H1 (cell line): ENCODE measurements around the gene FKRP. TPM values are rescaled to one million over a fixed set of nuclear protein-coding genes. Genes with fewer than 3 reads are reported as not detected.

Experiments used
- CTCF ChIA-PET: fragments of 300-600 bp; sonication (Branson Sonifier 250); formaldehyde crosslinking; loops from one replicate; lab custom pipeline; 2021; ENCODE audit not compliant: partially characterized antibody; lab: Charles Lee
- POLR2A ChIA-PET: fragments of 300-600 bp; sonication (Branson Sonifier 250); formaldehyde crosslinking; loops from one replicate; lab custom pipeline; 2021; ENCODE audit warnings: inconsistent platforms; ENCODE audit not compliant: partially characterized antibody; lab: Charles Lee
- DNase-seq, 2 experiments: peaks; one replicate each; pipeline versions ENCODE4 v3.0.0 to v3.0.0-alpha.2; 2010 to 2022; ENCODE audit warnings: low spot score in 2 of 2, low read depth in 1 of 2, mixed read lengths in 1 of 2
- FAIRE-seq: peaks from 2 replicates; lab custom pipeline; 2011; peaks lifted over from hg19 to GRCh38; lab: Jason Lieb, UNC
- H2AFZ ChIP-seq: 2 replicates; pipeline ENCODE4 v1.8.1; 2012; ENCODE audit warnings: low read length, inconsistent platforms
- H2AK5ac ChIP-seq: 2 replicates; pipeline ENCODE4 v1.6.1; 2013; ENCODE audit warnings: low read depth, low read length
- H2BK120ac ChIP-seq: replicated peaks from 2 replicates; pipeline ENCODE3; 2013; ENCODE audit warnings: low read depth, low read length, inconsistent platforms
- H2BK12ac ChIP-seq: 2 replicates; pipeline ENCODE4 v1.6.1; 2013; ENCODE audit warnings: low read depth, low read length
- H2BK15ac ChIP-seq: 2 replicates; pipeline ENCODE4 v1.6.1; 2013; ENCODE audit warnings: low read length
- H2BK20ac ChIP-seq: 2 replicates; pipeline ENCODE4 v1.6.1; 2013; ENCODE audit warnings: low read length
- H2BK5ac ChIP-seq: 2 replicates; pipeline ENCODE4 v1.6.1; 2013; ENCODE audit warnings: low read depth, low read length
- H3K14ac ChIP-seq: 2 replicates; pipeline ENCODE4 v1.6.1; 2013; ENCODE audit warnings: inconsistent platforms; ENCODE audit not compliant: insufficient read length
- H3K18ac ChIP-seq: 2 replicates; pipeline ENCODE4 v1.6.1; 2013; ENCODE audit warnings: low read length; ENCODE audit errors: extremely low read depth
- H3K23ac ChIP-seq: 2 replicates; pipeline ENCODE4 v1.6.1; 2013; ENCODE audit warnings: inconsistent platforms; ENCODE audit not compliant: insufficient read length
- H3K23me2 ChIP-seq: 2 replicates; pipeline ENCODE4 v1.6.1; 2013; ENCODE audit warnings: low read depth, low read length
- H3K27ac ChIP-seq: 2 replicates; pipeline ENCODE4 v1.6.1; 2011; ENCODE audit warnings: low read depth, low read length, inconsistent platforms
- H3K27me3 ChIP-seq, 4 experiments: replicated peaks in 1 of 4; 1 replicate in 1 of 4; 2 replicates in 3 of 4; pipeline versions ENCODE4 v1.6.1 to v1.8.1; 2011 to 2013; ENCODE audit warnings: low read length in 3 of 4, mild to moderate bottlenecking in 3 of 4, inconsistent platforms in 2 of 4, mixed read lengths in 2 of 4, moderate library complexity in 1 of 4; ENCODE audit not compliant: control insufficient read depth in 3 of 4, insufficient read depth in 3 of 4; ENCODE audit errors: extremely low read depth in 1 of 4
- H3K36me3 ChIP-seq, 4 experiments: 2 replicates each; pipeline versions ENCODE4 v1.6.1 to v1.8.1; 2011 to 2013; ENCODE audit warnings: mild to moderate bottlenecking in 4 of 4, low read length in 3 of 4, moderate library complexity in 2 of 4, control low read depth in 1 of 4, inconsistent platforms in 1 of 4; ENCODE audit not compliant: insufficient read depth in 4 of 4, control insufficient read depth in 2 of 4
- H3K4ac ChIP-seq: replicated peaks from 2 replicates; pipeline ENCODE3; 2013; ENCODE audit warnings: low read length, low read depth, mixed read lengths, inconsistent platforms; ENCODE audit not compliant: insufficient read length
- H3K4me1 ChIP-seq, 4 experiments: replicated peaks in 1 of 4; 1 replicate in 1 of 4; 2 replicates in 3 of 4; pipeline versions ENCODE4 v1.6.1 to v1.8.1; 2011 to 2013; ENCODE audit warnings: low read length in 3 of 4, inconsistent platforms in 2 of 4, mixed read lengths in 1 of 4; ENCODE audit not compliant: insufficient read depth in 4 of 4, control insufficient read depth in 3 of 4
- H3K4me2 ChIP-seq, 2 experiments: 2 replicates each; pipeline versions ENCODE4 v1.6.1 to v1.8.1; 2011 to 2013; ENCODE audit warnings: low read depth in 2 of 2, low read length in 2 of 2, control low read depth in 1 of 2, inconsistent platforms in 1 of 2, mild to moderate bottlenecking in 1 of 2; ENCODE audit not compliant: insufficient read depth in 1 of 2
- H3K4me3 ChIP-seq, 4 experiments: fragments of 200-600, 300-600 bp in 1 of 4; sonication (generic), shearing (Covaris generic), sonication (Bioruptor Twin) in 1 of 4; 2 replicates each; pipeline versions ENCODE4 v1.5.1 to v1.8.1; 2011 to 2016; ENCODE audit warnings: low read length in 4 of 4, low read depth in 3 of 4, control low read depth in 2 of 4, inconsistent platforms in 2 of 4, mild to moderate bottlenecking in 2 of 4, mixed read lengths in 1 of 4, moderate library complexity in 1 of 4; ENCODE audit not compliant: insufficient read depth in 2 of 4; ENCODE audit errors: extremely low read depth in 1 of 4
- H3K56ac ChIP-seq: replicated peaks from 2 replicates; pipeline ENCODE3; 2013; ENCODE audit warnings: low read depth, mild to moderate bottlenecking, mixed read lengths, low read length, inconsistent platforms; ENCODE audit not compliant: insufficient read length
- H3K79me1 ChIP-seq: 2 replicates; pipeline ENCODE4 v1.6.1; 2013; ENCODE audit warnings: low read depth, low read length, control low read depth
- H3K79me2 ChIP-seq, 2 experiments: 2 replicates each; pipeline versions ENCODE4 v1.6.1 to v1.8.1; 2012 to 2013; ENCODE audit warnings: low read length in 2 of 2, mild to moderate bottlenecking in 2 of 2, inconsistent platforms in 1 of 2; ENCODE audit not compliant: insufficient read depth in 2 of 2, control insufficient read depth in 1 of 2
- H3K9ac ChIP-seq, 4 experiments: replicated peaks in 1 of 4; 1 replicate in 1 of 4; 2 replicates in 3 of 4; pipeline versions ENCODE4 v1.6.1 to v1.8.1; 2011 to 2013; ENCODE audit warnings: low read depth in 3 of 4, low read length in 3 of 4, control low read depth in 2 of 4, mild to moderate bottlenecking in 2 of 4, moderate library complexity in 2 of 4, inconsistent platforms in 1 of 4; ENCODE audit errors: extremely low read depth in 1 of 4
- H3K9me3 ChIP-seq, 2 experiments: 2 replicates each; pipeline versions ENCODE4 v1.6.1 to v1.8.1; 2012 to 2013; ENCODE audit warnings: mild to moderate bottlenecking in 2 of 2, moderate library complexity in 2 of 2, control low read depth in 1 of 2, inconsistent platforms in 1 of 2, low read depth in 1 of 2, low read length in 1 of 2, mixed read lengths in 1 of 2; ENCODE audit not compliant: insufficient read depth in 2 of 2
- H4K20me1 ChIP-seq, 2 experiments: replicated peaks in 1 of 2; 2 replicates each; pipeline versions ENCODE3 to v1.8.1; 2011 to 2013; ENCODE audit warnings: inconsistent platforms in 2 of 2, low read length in 2 of 2, mild to moderate bottlenecking in 1 of 2; ENCODE audit not compliant: insufficient read depth in 2 of 2, control insufficient read depth in 1 of 2
- H4K5ac ChIP-seq: 2 replicates; pipeline ENCODE4 v1.6.1; 2013; ENCODE audit warnings: low read length, low read depth, mixed read lengths, inconsistent platforms; ENCODE audit not compliant: insufficient read length
- H4K8ac ChIP-seq: 2 replicates; pipeline ENCODE4 v1.8.0; 2013; ENCODE audit warnings: mild to moderate bottlenecking, moderate library complexity, low read length, inconsistent platforms; ENCODE audit not compliant: insufficient read depth; ENCODE audit errors: extremely low read depth
- H4K91ac ChIP-seq: replicated peaks from 2 replicates; pipeline ENCODE3; 2013; ENCODE audit warnings: low read length, mixed read lengths, inconsistent platforms; ENCODE audit not compliant: insufficient read length
- CBX5 ChIP-seq: fragments of 300-800, 300-1000 bp; sonication (generic); IDR thresholded peaks from 2 replicates; pipeline ENCODE4 v1.7.1; 2016; ENCODE audit warnings: antibody characterized with exemption, low read length, low read depth
- E2F6 ChIP-seq: IDR thresholded peaks from 2 replicates; pipeline ENCODE4 v1.6.1; 2012; ENCODE audit warnings: inconsistent platforms
- PHF8 ChIP-seq: fragments of 200-600 bp; sonication (generic); conservative IDR thresholded peaks from 2 replicates; pipeline ENCODE4 v1.7.1; 2012; ENCODE audit warnings: low read depth, mild to moderate bottlenecking, inconsistent platforms, low read length, moderate library complexity
- RNF2 ChIP-seq: fragments of 200-900, 300-1000 bp; sonication (generic); IDR thresholded peaks from 2 replicates; pipeline ENCODE4 v1.7.1; 2016; ENCODE audit warnings: borderline replicate concordance, low read depth, mild to moderate bottlenecking, antibody characterized with exemption, low read length; ENCODE audit not compliant: poor library complexity, severe bottlenecking; ENCODE audit errors: missing control alignments
- SAP30 ChIP-seq: fragments of 300-600 bp; sonication (generic); IDR thresholded peaks from 2 replicates; pipeline ENCODE4 v1.7.1; 2012; ENCODE audit warnings: low read length, moderate library complexity, mild to moderate bottlenecking, inconsistent platforms; ENCODE audit not compliant: insufficient read depth, insufficient replicate concordance
- YY1 ChIP-seq: IDR thresholded peaks from 2 replicates; pipeline ENCODE4 v1.6.1; 2011; ENCODE audit warnings: low read depth, mild to moderate bottlenecking, low read length
- WGBS, 2 experiments: shearing (Covaris generic) in 1 of 2; methylation state at CpG; one replicate each; pipeline versions ENCODE4 v1.1.6 to v1.1.7; 2013 to 2015; ENCODE audit warnings: low lambda C conversion rate in 2 of 2, mixed read lengths in 2 of 2, inconsistent platforms in 1 of 2, low coverage in 1 of 2, missing lambda C conversion rate in 1 of 2; ENCODE audit not compliant: insufficient replicate concordance in 2 of 2, insufficient coverage in 1 of 2, insufficient read length in 1 of 2; ENCODE audit errors: extremely low coverage in 1 of 2, missing lambda C conversion rate in 1 of 2; 5-methylcytosine and 5-hydroxymethylcytosine counted together
- polyA plus RNA-seq, 7 experiments: library from polyadenylated mRNA; depleted of rRNA in 3 of 7; stranded (reverse) in 5 of 7; unstranded in 2 of 7; fragments of >200 nt in 5 of 7; fragments of 200-250 nt in 2 of 7; gene quantifications; 1 replicate in 5 of 7; 2 replicates in 1 of 7; 4 replicates in 1 of 7; pipeline versions ENCODE4 v1.2.1 to v1.2.3, GENCODE V29; 2011 to 2013; ENCODE audit warnings: missing spikeins in 2 of 7, mixed read lengths in 2 of 7
- total RNA-seq: library from RNA; stranded (reverse); fragmentation: NEBNext Ultra II Directional; extraction: Animal tissue kit (Norgen Biotek cat#: 25700); gene quantifications from 2 replicates; pipeline ENCODE4 v1.2.1, GENCODE V29; 2021
- TF ChIP-seq, protein P1 (sequence below), 3 experiments: IDR thresholded peaks; 1 replicate in 2 of 3; 2 replicates in 1 of 3; pipeline versions ENCODE4 v1.5.1 to v1.6.1; 2011; ENCODE audit warnings: low read length in 3 of 3, mild to moderate bottlenecking in 3 of 3, inconsistent platforms in 2 of 3, low read depth in 1 of 3, moderate library complexity in 1 of 3; ENCODE audit not compliant: insufficient read depth in 1 of 3; ENCODE audit errors: control extremely low read depth in 1 of 3
- TF ChIP-seq, protein P2 (sequence below): IDR thresholded peaks from 2 replicates; pipeline ENCODE4 v1.6.1; 2011; ENCODE audit warnings: low read depth, mild to moderate bottlenecking, low read length; ENCODE audit not compliant: insufficient read depth

The FKRP gene
- total and polyA plus RNA-seq, 2 of the 8 experiments (the other 6 are each of a cell fraction or from before 2014, with no cell fraction given), result 17.1 to 24.4 TPM

- H4K91ac ChIP-seq, result no peak overlapping the region
- no peaks in the 10 kb centered on the region for H3K27me3 ChIP-seq
- FAIRE-seq (no peak), DNase-seq (no peak)
- H3K9ac ChIP-seq, result 0 out of 7 replicates have a peak overlapping the region, but pooled peaks of 1 of the 4 experiments have one; percentile 5
- H2BK120ac ChIP-seq, result no peak overlapping the region
- no peak overlapping the region for H2AFZ ChIP-seq
- H3K4me1 ChIP-seq, result peaks cover 0 to 5% (median 0%) of the 10 kb centered on the region in 4 experiments; a peak in 4 of 7 replicates
- no peak overlapping the region for H4K5ac ChIP-seq
- H2BK5ac ChIP-seq, result no peak overlapping the region
- H3K4me3 ChIP-seq, result no peak overlapping the region
- H3K56ac ChIP-seq, result no peak overlapping the region
- H3K23me2 ChIP-seq, result no peaks in the 10 kb centered on the region
- H4K8ac ChIP-seq, result no peak overlapping the region
- POLR2A ChIA-PET, result interaction anchor here (0.9 to 1.9 kb wide), 4 partner anchors 14 to 81 kb away, joined by 3 to 25 read pairs (median 4); partner anchors contain the start of gene SLC1A5
- H2AK5ac ChIP-seq, result no peak overlapping the region
- H4K20me1 ChIP-seq, result peaks cover 6 to 7% of the 10 kb centered on the region in 2 experiments
- no peak overlapping the region for H3K4me2 ChIP-seq
- CTCF ChIA-PET, result interaction anchor here (1.0 to 12.2 kb wide), 5 partner anchors 9 to 73 kb away, joined by 3 to 176 read pairs (median 5); no protein-coding TSS in a partner anchor
- no peak overlapping the region for H2BK15ac ChIP-seq
- H3K36me3 ChIP-seq, result peaks cover 0 to 16% (median 3%) of the 10 kb centered on the region in 4 experiments; a peak in 4 of 8 replicates
- no peak overlapping the region for H2BK20ac ChIP-seq
- no peak overlapping the region for H2BK12ac ChIP-seq
- no peak overlapping the region for H3K4ac ChIP-seq
- no peaks in the 10 kb centered on the region for H3K79me2 ChIP-seq
- no peaks in the 10 kb centered on the region for H3K79me1 ChIP-seq
- no peak overlapping the region for H3K14ac ChIP-seq
- no peak overlapping the region for H3K23ac ChIP-seq
- no peaks in the 10 kb centered on the region; a peak in 1 of 4 replicates for H3K9me3 ChIP-seq
- H3K27ac ChIP-seq, result no peak overlapping the region
- WGBS, 2 experiments, result 85% methylated on average over 6 of the region's 6 CpGs; no CpG with 5 or more reads in 1 of the 2 experiments
- H3K18ac ChIP-seq, result no peak overlapping the region
- TF ChIP-seq YY1 (no peak), PHF8 (no peak), RNF2 (no peak), CBX5 (no peak), E2F6 (no peak), SAP30 (no peak)
- TF ChIP-seq, protein P1, sequence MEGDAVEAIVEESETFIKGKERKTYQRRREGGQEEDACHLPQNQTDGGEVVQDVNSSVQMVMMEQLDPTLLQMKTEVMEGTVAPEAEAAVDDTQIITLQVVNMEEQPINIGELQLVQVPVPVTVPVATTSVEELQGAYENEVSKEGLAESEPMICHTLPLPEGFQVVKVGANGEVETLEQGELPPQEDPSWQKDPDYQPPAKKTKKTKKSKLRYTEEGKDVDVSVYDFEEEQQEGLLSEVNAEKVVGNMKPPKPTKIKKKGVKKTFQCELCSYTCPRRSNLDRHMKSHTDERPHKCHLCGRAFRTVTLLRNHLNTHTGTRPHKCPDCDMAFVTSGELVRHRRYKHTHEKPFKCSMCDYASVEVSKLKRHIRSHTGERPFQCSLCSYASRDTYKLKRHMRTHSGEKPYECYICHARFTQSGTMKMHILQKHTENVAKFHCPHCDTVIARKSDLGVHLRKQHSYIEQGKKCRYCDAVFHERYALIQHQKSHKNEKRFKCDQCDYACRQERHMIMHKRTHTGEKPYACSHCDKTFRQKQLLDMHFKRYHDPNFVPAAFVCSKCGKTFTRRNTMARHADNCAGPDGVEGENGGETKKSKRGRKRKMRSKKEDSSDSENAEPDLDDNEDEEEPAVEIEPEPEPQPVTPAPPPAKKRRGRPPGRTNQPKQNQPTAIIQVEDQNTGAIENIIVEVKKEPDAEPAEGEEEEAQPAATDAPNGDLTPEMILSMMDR (IDR thresholded peaks at IDR 0.05; ENCODE audit: control extremely low read depth in 1 of 3, insufficient read depth in 1 of 3, low read depth in 1 of 3, low read length in 3 of 3), result no peak
- TF ChIP-seq, protein P2, sequence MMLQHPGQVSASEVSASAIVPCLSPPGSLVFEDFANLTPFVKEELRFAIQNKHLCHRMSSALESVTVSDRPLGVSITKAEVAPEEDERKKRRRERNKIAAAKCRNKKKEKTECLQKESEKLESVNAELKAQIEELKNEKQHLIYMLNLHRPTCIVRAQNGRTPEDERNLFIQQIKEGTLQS, result no peak
Observed at GRCh38 chr19:46759206-46759605, 13.3 kb downstream of the FKRP start.
